Choroid plexus epithelial cell (primary cell): ENCODE results near the gene DACT3.

Experiments used
- DNase-seq: peaks from one replicate; pipeline ENCODE4 v3.0.0-alpha.2; 2010; ENCODE audit warnings: low read depth
- H3K4me3 ChIP-seq: 2 replicates; pipeline ENCODE4 v1.5.1; 2011; ENCODE audit warnings: low read depth, mild to moderate bottlenecking, control low read depth, low read length, moderate library complexity
- TF ChIP-seq, protein P1 (sequence below): conservative IDR thresholded peaks from 2 replicates; pipeline ENCODE4 v1.5.1; 2011; ENCODE audit warnings: low read depth, mild to moderate bottlenecking, control low read depth, inconsistent platforms, low read length, moderate library complexity

The DACT3 gene

DNA sequence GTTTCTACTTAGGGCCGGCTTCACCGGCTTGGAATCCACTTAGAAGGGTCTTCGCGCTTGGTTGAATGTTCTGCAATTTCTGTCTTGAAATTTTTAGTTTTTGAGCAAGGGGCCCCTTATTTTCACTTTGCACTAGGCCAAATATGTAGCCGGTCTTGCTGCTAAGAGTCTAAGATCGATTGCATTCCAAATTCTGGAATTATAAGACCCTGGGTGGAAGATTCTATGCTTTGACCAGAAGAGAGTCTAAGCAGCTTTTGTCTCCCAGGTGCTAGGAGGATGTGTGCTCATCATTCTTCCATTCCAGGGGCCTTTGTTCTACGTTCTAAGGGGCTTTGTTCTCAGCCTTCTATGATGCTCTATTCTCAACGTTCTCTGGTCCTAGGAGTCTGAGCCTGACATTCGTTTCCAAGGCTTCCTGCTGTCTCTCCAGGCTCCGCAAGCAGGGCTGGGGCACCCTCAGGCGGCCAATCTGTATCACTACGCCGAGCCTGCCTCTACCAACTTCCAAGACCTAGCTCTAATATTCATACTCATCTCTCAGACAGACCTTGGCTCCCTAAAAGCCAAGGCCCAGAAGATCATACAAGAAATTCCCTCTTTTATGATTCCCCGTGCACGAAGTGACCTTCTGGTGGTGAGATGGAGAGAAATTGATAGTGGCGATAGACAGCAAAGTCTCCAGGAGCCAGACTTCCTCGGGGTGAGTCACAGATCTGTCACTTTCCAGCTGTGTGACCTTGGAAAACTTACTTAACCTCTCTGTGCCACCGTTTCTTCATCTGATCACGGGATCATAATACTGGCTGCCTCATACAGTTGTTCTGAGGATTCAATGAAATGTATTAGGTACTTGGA is 982 bp upstream of the DACT3 start:
- peak; percentile 96 for DNase-seq
- H3K4me3 ChIP-seq = peak overlapping the region; percentile 51
- TF ChIP-seq, protein P1, sequence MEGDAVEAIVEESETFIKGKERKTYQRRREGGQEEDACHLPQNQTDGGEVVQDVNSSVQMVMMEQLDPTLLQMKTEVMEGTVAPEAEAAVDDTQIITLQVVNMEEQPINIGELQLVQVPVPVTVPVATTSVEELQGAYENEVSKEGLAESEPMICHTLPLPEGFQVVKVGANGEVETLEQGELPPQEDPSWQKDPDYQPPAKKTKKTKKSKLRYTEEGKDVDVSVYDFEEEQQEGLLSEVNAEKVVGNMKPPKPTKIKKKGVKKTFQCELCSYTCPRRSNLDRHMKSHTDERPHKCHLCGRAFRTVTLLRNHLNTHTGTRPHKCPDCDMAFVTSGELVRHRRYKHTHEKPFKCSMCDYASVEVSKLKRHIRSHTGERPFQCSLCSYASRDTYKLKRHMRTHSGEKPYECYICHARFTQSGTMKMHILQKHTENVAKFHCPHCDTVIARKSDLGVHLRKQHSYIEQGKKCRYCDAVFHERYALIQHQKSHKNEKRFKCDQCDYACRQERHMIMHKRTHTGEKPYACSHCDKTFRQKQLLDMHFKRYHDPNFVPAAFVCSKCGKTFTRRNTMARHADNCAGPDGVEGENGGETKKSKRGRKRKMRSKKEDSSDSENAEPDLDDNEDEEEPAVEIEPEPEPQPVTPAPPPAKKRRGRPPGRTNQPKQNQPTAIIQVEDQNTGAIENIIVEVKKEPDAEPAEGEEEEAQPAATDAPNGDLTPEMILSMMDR = peak; percentile 98

DNA sequence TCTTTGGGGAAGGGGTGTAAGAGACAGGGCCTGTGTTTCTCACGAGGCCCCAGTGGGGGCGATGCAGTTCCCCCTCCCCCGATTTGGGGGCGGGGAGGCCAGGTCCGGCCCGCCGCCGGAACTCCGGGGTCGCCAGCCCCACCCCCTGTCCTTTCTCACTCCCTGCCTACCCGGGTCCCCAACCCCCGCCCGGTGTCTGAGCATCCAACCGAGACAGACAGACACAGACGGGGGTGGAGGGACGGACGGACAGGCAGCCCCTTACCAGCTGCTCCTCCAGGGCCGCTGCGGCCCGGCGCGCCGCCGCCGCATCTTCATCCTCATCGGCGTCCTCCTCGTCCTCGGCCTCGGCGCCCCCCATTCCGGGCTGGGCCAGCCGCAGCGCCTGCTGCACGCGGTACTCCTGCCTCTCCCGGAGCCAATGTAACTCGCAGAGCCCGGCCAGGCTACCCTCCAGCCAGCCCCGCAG is 397 bp downstream of the DACT3 start:
- TF ChIP-seq, protein P1 = no peak

DNA sequence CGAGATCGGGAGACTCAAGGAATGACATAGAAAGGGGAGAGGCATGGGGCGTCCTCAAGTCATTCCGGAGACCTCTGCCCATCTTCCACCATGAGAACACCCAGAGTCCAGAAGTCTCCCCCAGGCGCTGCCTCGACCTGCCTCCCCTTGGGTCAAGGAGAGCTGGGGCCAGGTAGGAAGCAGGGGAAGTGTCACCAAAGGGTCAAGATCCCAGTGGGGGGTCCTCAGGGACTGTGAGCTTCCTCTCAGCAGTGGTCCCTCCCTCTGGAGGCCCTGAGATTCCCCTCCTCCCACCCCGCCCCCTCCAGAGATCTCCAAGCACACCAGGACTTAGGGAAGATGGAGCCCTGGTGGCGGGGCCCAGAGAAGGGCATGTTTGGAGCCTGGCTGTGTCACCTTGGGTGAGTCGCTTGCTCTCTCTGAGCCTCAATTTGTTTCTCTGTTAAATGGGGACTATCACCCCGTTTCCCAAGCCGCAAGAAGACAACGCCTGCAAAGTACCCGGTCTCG is 919 bp downstream of the DACT3 start:
- H3K4me3 ChIP-seq = peak overlapping the region; percentile 61
- DNase-seq = no peak
- TF ChIP-seq, protein P1 = no peak

More for the DNA sequence above, 397 bp downstream of the DACT3 start:
- H3K4me3 ChIP-seq = peak overlapping the region; percentile 61
- no peak for DNase-seq

DNA sequence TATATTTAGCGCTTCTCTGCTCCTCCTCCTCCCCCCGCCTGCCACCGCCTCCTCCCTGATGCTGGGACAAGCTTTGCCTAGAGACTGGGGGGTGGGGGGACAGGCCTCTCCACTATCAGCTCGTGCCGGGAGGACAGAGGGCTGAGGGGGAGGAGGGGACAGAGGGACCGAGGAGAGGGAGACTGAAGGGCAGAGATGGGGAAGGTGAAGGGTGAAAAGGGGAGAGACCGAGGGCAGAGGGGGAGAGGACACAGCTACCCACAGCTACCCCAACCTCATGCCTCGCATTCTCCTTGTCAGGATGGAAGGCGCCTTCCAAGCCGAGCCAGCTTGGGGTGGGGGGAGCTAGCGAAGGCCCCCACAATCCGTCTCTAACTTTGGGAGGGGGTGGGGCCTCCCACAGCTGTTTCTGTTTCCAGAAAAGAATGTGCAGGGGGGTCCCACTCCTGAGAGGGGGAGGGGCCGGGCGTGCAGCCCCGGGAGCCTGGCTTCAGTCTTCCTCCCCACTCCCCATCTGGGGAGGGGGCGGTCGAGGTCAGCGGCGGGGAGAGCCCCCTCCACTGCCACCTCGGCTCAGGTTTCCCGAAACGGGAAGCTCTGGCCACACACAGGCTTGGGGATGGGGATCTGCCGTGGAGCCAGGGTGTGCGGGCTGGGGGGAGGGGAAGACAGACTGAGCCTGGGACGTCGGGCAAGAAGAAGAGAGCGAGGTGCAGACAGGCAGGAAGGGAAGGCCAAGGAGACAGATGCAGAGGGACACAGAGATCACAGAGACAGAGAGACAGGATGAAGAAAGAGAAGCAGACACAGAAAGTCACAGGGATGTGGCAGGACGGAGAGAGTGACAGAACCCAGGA is 1.6 kb downstream of the DACT3 start:
- TF ChIP-seq, protein P1 = no peak
- H3K4me3 ChIP-seq = peak overlapping the region; percentile 61
- DNase-seq = no peak

DNA sequence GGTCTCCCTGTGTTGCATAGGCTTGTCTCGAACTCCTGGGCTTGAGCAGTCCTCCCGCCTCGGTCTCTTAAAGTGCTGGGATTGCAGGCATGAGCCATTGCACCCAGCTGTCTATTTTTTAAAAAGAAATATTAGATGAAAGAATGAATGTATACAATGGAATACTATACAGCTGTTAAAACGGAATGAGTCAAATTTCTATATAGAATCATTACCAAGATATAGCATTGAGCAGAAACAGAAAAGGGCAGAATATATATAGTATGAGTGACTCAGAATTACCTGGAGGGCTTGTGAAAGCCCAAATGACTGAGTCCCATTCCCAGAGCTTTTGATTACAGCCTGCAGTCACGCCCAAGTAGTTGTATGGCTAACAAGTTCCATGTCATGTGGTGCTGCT is 4.4 kb downstream of the DACT3 start:
- H3K4me3 ChIP-seq = no peak overlapping the region
- no peak for DNase-seq
- TF ChIP-seq, protein P1 = no peak

DNA sequence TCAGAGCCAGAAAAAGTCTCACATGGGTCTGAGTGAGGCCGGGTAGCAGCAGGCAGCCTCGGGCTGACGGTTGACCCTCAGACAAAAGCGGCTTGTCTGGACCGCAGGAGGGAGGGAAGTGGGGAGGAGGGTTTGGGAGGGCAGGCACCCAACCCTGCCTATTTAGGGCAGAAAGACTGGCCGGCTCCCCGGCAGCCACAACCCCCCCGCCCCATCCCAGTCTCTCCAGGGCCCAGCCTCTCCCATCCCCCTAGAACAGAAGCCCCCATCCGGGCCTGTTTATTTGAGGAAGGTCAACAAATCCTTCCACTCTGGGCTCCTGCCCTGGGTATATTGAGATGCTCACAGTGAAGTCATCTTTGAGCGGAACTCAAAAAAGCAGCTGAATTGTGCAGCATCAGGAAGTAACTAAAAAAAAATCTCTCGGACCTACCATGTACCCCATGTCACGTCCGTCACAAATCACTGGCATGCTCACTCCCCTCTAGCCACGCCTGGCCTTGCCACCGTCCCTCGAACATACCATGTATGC is 6.3 kb downstream of the DACT3 start:
- H3K4me3 ChIP-seq = no peak overlapping the region
- no peak for DNase-seq
- TF ChIP-seq, protein P1 = no peak
